ENCODE data around the gene RMDN3. TPM values are rescaled to one million over a fixed set of nuclear protein-coding genes. Genes with fewer than 3 reads are reported as not detected.

RMDN3 gene
- total and polyA plus RNA-seq, 2 of the 13 experiments (the other 11 are each of a cell fraction or from before 2014, with no cell fraction given) = 16.8 to 19.5 TPM

- intact Hi-C loops (cut with micrococcal nuclease; ENCODE audit: unreplicated experiment) (loop anchor here (5.0 kb wide), 1 partner anchor 63 kb away; no protein-coding TSS in a partner anchor), in situ Hi-C loops (cut with HindIII; ENCODE audit: extremely low pct_ligation_motif_present, low pct_unique_long_range_greater_than_20kb) (no loop called here)
- DNase-seq (ENCODE audit: low spot score) = no peak
- Histone ChIP-seq H3K9ac (ENCODE audit: insufficient read depth, low read depth, low read length) (no peak overlapping the region), H3K79me2 (ENCODE audit: insufficient read depth, low read length) (no peaks in the 10 kb centered on the region), H3K9me3 (ENCODE audit: low read length) (no peaks in the 10 kb centered on the region), H3K27ac (ENCODE audit: extremely low read length, insufficient read depth, low read length) (no peak overlapping the region), H3K36me3 (replicated peaks in 1 of 2; ENCODE audit: control insufficient read depth in 1 of 2, insufficient read depth in 2 of 2, low read length in 2 of 2) (peaks cover 20 to 85% of the 10 kb centered on the region in 2 experiments), H4K20me1 (ENCODE audit: insufficient read depth, low read length) (no peaks in the 10 kb centered on the region), H3K4me3 (replicated peaks in 1 of 3; ENCODE audit: insufficient read depth in 1 of 3, low read depth in 2 of 3, low read length in 3 of 3) (no peak overlapping the region), H3K27me3 (ENCODE audit: control insufficient read depth in 1 of 2, insufficient read depth in 2 of 2, low read length in 2 of 2) (no peaks in the 10 kb centered on the region), H3K4me2 (ENCODE audit: low read depth, low read length) (no peak overlapping the region), H3K4me1 (ENCODE audit: insufficient read depth, low read length) (peaks cover 16% of the 10 kb centered on the region), H2AFZ (ENCODE audit: low read length) (no peak overlapping the region)
- BruUV-seq (replicated peaks) = no TSS peak
- no peak; the same call in 2 of the 3 replicates for ATAC-seq
- CTCF ChIA-PET (ENCODE audit: low intra/inter-chr PET ratio, low total read pairs) = no interaction called here
- POLR2A ChIA-PET = interaction anchor here (1.0 to 1.2 kb wide), 2 partner anchors 24 to 46 kb away, joined by 4 read pairs; partner anchors contain the start of gene GCHFR
- TF ChIP-seq POLR2AphosphoS2 (IDR thresholded peaks at IDR 0.05; ENCODE audit: low read depth, low read length) = no peak
- TF ChIP-seq HDAC1 (CRISPR knock-in tag; IDR thresholded peaks at IDR 0.05) = no peak
- TF ChIP-seq IRF2 (CRISPR knock-in tag; IDR thresholded peaks at IDR 0.05) = no peak
- TF ChIP-seq REL (CRISPR knock-in tag; conservative IDR thresholded peaks at IDR 0.05) = no peak
- no peak for TF ChIP-seq GPN1 (CRISPR knock-in tag; IDR thresholded peaks at IDR 0.05; ENCODE audit: borderline replicate concordance)
- no peak for TF ChIP-seq ARID4A (CRISPR knock-in tag; IDR thresholded peaks at IDR 0.05; ENCODE audit: borderline replicate concordance)
- TF ChIP-seq ZNF784 (CRISPR knock-in tag; IDR thresholded peaks at IDR 0.05; ENCODE audit: borderline replicate concordance) = no peak
- TF ChIP-seq ZNF777 (CRISPR knock-in tag; IDR thresholded peaks at IDR 0.05) = no peak
- FAIRE-seq = no peak
- WGBS (ENCODE audit: low lambda C conversion rate) = 97% methylated on average over 2 of the region's 2 CpGs
These were observed 15.2 kb downstream of the RMDN3 start for GRCh38 chr15:40739854-40740253.

Data from HepG2 (cell line).